Gastroesophageal sphincter (tissue), 4 donors: ENCODE measurements around the gene TESPA1. TPM values are rescaled to one million over a fixed set of nuclear protein-coding genes. Genes with fewer than 3 reads are reported as not detected.

ENCODE experiments used
- ATAC-seq: fragments of 150-250 bp; one replicate; pipeline ENCODE4 v1.9.1; 2016; ENCODE audit warnings: mild to moderate bottlenecking, moderate library complexity
- H3K27ac ChIP-seq, 4 donors: fragments of 200-600 bp; sonication (generic) in 3 of 4; 1 replicate in 3 of 4; 2 replicates in 1 of 4; pipeline ENCODE4 v1.5.1; 2016 to 2019
- H3K27me3 ChIP-seq: fragments of 200-600 bp; sonication (generic); one replicate; pipeline ENCODE4 v1.5.1; 2019
- H3K36me3 ChIP-seq, 2 donors: fragments of 200-600 bp; sonication (generic); one replicate each; pipeline ENCODE4 v1.5.1; 2019; ENCODE audit warnings: control low read depth in 1 of 2
- H3K4me1 ChIP-seq, 3 donors: fragments of 200-600 bp; sonication (generic); 1 replicate in 2 of 3; 2 replicates in 1 of 3; pipeline ENCODE4 v1.5.1; 2016 to 2019; ENCODE audit warnings: control low read depth in 2 of 3
- H3K4me3 ChIP-seq, 2 donors: fragments of 200-600 bp; sonication (generic); one replicate each; pipeline ENCODE4 v1.5.1; 2019; ENCODE audit warnings: mild to moderate bottlenecking in 1 of 2, moderate library complexity in 1 of 2
- H3K9me3 ChIP-seq, 3 donors: fragments of 200-600 bp; sonication (generic); one replicate each; pipeline ENCODE4 v1.5.1; 2017 to 2019; ENCODE audit warnings: control low read depth in 2 of 3
- EP300 ChIP-seq: sonication (generic); formaldehyde crosslinking; IDR thresholded peaks from one replicate; pipeline ENCODE4 v1.6.1; 2017; ENCODE audit warnings: antibody characterized with exemption, mild to moderate bottlenecking
- POLR2A ChIP-seq, 2 donors: fragments of 450-650 bp; IDR thresholded peaks; one replicate each; pipeline ENCODE4 v1.6.1; 2017; ENCODE audit warnings: antibody characterized with exemption in 2 of 2, mild to moderate bottlenecking in 2 of 2, moderate library complexity in 1 of 2
- POLR2AphosphoS5 ChIP-seq: sonication (generic); formaldehyde crosslinking; IDR thresholded peaks from one replicate; pipeline ENCODE4 v1.6.1; 2017; ENCODE audit warnings: antibody characterized with exemption
- WGBS, 2 donors: methylation state at CpG; one replicate each; pipeline ENCODE4 v1.1.5; 2018; ENCODE audit warnings: low coverage in 1 of 2; 5-methylcytosine and 5-hydroxymethylcytosine counted together
- total RNA-seq, 4 donors: library from RNA; depleted of rRNA; stranded (reverse); fragments of >200 nt; gene quantifications; one replicate each; pipeline ENCODE4 v1.1.0, GENCODE V29; 2016
- TF ChIP-seq, protein P1 (sequence below), 4 experiments: fragments of 200-600 bp in 2 of 4; fragments of 450-650 bp in 2 of 4; sonication (generic) in 1 of 4; IDR thresholded peaks; one replicate each; pipeline ENCODE4 v1.5.1; 2017 to 2019; ENCODE audit warnings: antibody characterized with exemption in 4 of 4, mild to moderate bottlenecking in 2 of 4, moderate library complexity in 2 of 4

The TESPA1 gene
- total RNA-seq, 4 donors from 2014 or later = 0.17 to 3.2 (median 1.8) TPM

DNA sequence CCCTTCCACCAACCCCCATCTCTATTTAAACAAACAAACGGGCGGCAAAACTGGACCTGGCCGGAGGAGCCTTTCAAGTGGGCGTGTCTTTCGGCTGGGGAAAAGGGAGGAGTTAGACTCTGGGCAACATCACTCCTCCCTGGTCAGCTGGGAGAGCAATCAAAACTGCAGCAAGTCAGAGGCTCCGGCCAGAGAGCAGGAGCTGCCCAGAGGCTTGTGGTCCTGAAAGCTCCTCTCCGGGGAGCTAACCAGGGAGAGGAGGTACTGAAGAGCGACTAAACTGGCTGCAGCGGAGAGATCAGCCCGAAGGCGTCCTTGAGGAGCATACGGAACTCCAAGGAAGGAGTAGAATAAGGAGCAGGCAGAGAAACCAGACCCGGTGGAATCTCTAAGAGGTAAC lies 35.2 kb upstream of the TESPA1 start, which contains the start of gene NEUROD4:
Gene NEUROD4 (plus strand): TSS at position 191 of the 400 bp plus-strand sequence. CDS start 6,466 bp downstream, outside the sequence.
- Histone ChIP-seq H3K36me3 (no peaks in the 10 kb centered on the region), H3K4me3 (no peak within 1 kb of the TSS), H3K9me3 (no peaks in the 10 kb centered on the region), H3K4me1 (peaks cover 0 to 6% (median 0%) of the 10 kb centered on the region in 3 donors), H3K27ac (no peak within 1 kb of the TSS), H3K27me3 (peaks cover 52% of the 10 kb centered on the region)
- no peak for TF ChIP-seq POLR2AphosphoS5
- TF ChIP-seq POLR2A (IDR thresholded peaks at IDR 0.05) = no peak
- TF ChIP-seq, protein P1, sequence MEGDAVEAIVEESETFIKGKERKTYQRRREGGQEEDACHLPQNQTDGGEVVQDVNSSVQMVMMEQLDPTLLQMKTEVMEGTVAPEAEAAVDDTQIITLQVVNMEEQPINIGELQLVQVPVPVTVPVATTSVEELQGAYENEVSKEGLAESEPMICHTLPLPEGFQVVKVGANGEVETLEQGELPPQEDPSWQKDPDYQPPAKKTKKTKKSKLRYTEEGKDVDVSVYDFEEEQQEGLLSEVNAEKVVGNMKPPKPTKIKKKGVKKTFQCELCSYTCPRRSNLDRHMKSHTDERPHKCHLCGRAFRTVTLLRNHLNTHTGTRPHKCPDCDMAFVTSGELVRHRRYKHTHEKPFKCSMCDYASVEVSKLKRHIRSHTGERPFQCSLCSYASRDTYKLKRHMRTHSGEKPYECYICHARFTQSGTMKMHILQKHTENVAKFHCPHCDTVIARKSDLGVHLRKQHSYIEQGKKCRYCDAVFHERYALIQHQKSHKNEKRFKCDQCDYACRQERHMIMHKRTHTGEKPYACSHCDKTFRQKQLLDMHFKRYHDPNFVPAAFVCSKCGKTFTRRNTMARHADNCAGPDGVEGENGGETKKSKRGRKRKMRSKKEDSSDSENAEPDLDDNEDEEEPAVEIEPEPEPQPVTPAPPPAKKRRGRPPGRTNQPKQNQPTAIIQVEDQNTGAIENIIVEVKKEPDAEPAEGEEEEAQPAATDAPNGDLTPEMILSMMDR (IDR thresholded peaks at IDR 0.05) = no peak
- no peak for TF ChIP-seq EP300
- 0 to 4% methylated on average over 4 to 9 of the region's 13 CpGs for WGBS, 2 donors
- ATAC-seq = no peak

DNA sequence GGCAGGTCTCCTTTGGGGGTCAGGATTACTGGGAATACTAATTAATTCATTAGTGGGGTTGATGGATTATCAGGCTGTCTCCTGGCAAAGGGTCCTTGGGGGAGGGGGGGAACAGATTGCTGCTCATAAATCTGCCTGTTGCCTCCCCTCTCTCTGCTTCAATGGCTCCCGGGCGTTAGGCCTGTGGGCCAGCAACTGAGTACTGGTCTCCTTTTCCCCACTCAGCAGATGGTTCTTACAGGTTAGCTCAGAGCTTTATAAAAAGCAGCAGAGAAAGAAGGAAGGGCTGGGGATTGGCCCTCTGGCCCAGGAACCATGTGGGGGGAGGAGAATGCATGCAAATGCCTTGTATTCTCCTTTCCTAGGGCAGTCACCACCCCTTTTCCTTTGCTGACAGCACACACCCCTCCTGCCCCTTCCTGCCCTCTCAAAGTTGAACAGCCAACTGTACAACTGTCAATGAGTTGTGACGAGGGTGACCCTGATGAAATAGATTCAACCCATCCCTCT lies 32.9 kb upstream of the TESPA1 start:
- peaks cover 47% of the 10 kb centered on the region for H3K27me3 ChIP-seq
- no peaks in the 10 kb centered on the region for H3K36me3 ChIP-seq
- H3K27ac ChIP-seq = no peak overlapping the region
- WGBS, 2 donors = 33 to 43% methylated on average over 2 of the region's 3 CpGs
- TF ChIP-seq EP300 (no peak), POLR2AphosphoS5 (no peak), POLR2A (IDR thresholded peaks at IDR 0.05) (no peak)
- TF ChIP-seq, protein P1 (IDR thresholded peaks at IDR 0.05) = no peak
- no peak for ATAC-seq
- peaks cover 0 to 7% (median 0%) of the 10 kb centered on the region in 3 donors for H3K9me3 ChIP-seq
- no peak overlapping the region for H3K4me3 ChIP-seq
- peaks cover 0 to 6% (median 0%) of the 10 kb centered on the region in 3 donors for H3K4me1 ChIP-seq

DNA sequence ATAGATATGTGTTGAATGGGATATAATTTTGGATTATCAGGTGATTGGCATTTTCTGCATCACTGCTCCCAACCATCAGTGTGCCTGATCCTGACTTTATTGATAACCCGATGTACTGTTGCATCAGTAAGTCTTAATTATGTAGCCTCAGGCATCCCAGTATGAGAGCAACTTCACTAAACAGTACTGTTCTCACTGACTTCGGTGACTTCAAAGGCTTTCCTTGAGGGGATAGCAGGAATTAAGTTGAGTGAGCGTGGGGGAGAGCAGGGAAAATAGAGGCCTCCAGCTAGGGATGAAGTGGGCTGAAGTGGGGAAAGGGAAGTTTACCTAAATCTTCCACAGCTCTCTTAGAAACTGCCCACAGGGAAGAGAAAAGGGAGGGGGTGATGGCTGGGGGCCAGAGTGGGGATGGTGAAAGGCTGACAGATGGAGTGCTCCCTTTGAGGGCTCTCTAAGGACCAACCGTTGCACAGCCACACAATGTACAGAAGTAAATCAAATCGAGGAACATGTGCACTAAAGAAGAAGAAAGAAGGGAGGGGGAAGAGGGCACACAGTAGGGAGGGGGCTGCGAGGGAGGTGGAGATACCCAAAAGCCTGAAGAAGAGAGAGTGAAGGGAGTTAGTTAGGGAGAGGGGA lies 24.5 kb upstream of the TESPA1 start:
- no peak overlapping the region for H3K27ac ChIP-seq
- no peak overlapping the region for H3K4me3 ChIP-seq
- H3K9me3 ChIP-seq = peaks cover 0 to 7% (median 0%) of the 10 kb centered on the region in 3 donors
- no peaks in the 10 kb centered on the region for H3K36me3 ChIP-seq
- peaks cover 33% of the 10 kb centered on the region for H3K27me3 ChIP-seq
- no peak for TF ChIP-seq EP300
- TF ChIP-seq, protein P1 (IDR thresholded peaks at IDR 0.05) = no peak
- TF ChIP-seq POLR2AphosphoS5 = no peak
- no peak for TF ChIP-seq POLR2A (IDR thresholded peaks at IDR 0.05)
- H3K4me1 ChIP-seq = no peaks in the 10 kb centered on the region
- WGBS, 2 donors = 25 to 30% methylated on average over 2 to 6 of the region's 6 CpGs
- no peak for ATAC-seq

DNA sequence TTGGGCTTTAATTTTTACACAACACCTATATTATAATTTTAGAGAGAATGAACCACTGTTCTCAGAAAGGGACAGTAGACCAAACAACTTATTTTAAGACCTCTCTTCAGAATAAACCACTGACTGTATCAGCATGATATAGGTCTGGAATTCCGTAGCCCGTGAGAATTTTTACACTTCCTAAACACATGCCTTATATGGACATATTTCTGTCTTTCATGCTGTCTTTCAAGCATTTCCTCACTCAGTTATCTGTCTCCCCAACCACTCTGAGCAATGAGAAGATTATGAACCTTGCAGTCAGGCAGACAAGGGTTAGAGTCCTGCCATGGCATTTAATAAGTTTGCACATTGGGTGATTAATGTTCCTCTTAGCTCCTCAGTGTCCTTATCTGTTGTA lies 17.8 kb upstream of the TESPA1 start:
- Histone ChIP-seq H3K4me3 (no peak overlapping the region), H3K27ac (no peak overlapping the region), H3K9me3 (no peaks in the 10 kb centered on the region), H3K27me3 (peaks cover 62% of the 10 kb centered on the region), H3K4me1 (no peaks in the 10 kb centered on the region), H3K36me3 (no peaks in the 10 kb centered on the region)
- WGBS, 2 donors = 21 to 31% methylated on average over 2 of the region's 2 CpGs
- no peak for ATAC-seq
- TF ChIP-seq, protein P1 (IDR thresholded peaks at IDR 0.05) = no peak
- no peak for TF ChIP-seq POLR2AphosphoS5
- TF ChIP-seq EP300 = no peak
- no peak for TF ChIP-seq POLR2A (IDR thresholded peaks at IDR 0.05)
